GM19351 (cell line): Measurements from ENCODE around the gene ZNF579.
"Not testable (repeated sequence)": the region's sequence is repeated elsewhere in the genome, so short reads cannot be mapped to it uniquely, and the experiment has no call there.

ENCODE experiments used
- ATAC-seq: cut with Tn5 transposase; IDR thresholded peaks from one replicate; pipeline ENCODE4 v1.9.1; 2021; ENCODE audit warnings: mild to moderate bottlenecking, moderate library complexity; ENCODE audit not compliant: unreplicated experiment

Gene ZNF579

DNA sequence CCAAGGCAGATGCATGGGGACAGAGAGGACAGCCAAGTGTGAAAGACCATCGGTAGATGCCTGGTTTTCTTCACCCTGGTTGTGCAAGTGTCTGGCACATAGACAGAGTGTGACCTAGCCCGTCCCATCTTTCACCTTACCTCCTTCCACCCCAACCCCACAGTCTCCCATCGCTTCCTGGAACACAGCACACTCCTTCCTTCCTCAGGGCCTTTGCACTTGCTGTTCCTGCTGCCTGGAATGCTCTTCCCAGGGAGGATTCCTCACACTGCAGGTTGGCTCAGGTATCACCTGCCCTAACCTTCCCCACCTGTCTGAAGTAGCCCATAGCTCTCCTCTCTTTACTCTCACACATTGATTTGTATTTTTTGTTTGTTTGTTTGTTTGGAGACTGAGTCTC lies 15.7 kb upstream of the ZNF579 start:
- ATAC-seq = no peak

DNA sequence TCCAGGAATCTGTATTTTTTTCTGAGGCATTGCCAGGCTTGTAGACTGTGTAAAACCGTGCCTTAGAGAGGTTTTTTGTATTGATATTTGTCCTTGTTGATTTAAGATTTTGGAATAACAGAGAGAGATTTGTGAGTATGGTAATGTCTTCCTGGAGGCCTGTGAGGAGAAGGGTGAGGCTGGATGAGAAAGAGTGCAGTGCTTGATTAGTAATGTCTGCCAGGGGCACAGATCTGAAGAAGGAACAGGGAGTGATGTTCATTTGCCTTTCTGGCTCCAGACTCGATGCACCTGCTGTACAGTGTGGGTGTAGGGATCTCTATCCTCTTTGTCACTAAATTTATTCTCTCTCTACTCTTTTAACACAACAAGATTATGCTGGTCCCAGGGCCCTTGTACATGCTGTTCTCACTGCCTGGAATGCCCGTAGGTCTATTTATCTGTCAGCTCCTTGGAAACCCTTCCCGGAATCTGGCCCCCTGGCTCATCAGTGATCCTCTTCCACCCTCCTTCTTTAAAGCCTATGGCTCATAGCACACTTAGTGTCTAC lies 14.4 kb upstream of the ZNF579 start:
- no peak for ATAC-seq

DNA sequence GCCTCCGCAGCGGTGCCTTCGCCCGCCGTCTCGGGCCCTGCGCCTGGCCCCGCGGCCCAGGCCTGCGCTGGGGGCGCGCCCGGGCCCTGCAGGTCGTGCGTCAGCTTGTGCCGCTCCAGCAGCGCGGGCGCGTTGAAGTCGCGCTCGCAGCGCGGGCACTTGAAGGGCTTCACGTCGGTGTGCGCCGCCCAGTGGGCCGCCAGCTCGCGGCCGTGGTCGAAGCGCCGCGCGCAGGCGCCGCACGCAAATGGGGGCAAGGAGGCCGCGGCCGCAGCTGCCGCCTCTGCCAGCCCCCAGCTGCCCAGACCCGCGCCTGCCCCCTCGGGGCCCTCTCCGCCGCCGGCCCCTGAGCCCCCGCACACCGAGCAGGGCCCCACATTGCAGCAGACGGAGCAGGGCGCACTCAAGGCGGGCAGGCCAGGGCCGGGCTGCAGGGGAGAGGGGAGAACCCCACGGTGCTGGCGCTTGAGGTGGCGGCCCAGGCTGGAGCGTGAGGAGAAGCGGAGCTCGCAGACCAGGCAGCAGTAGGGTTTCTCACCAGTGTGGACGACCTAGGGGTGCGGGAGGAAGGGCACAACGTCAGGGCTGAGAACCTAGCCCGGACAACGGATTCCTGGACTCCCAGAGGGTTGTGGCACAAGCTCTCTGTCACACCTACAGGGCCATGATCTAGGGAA lies 12.6 kb upstream of the ZNF579 start:
- ATAC-seq = no peak

DNA sequence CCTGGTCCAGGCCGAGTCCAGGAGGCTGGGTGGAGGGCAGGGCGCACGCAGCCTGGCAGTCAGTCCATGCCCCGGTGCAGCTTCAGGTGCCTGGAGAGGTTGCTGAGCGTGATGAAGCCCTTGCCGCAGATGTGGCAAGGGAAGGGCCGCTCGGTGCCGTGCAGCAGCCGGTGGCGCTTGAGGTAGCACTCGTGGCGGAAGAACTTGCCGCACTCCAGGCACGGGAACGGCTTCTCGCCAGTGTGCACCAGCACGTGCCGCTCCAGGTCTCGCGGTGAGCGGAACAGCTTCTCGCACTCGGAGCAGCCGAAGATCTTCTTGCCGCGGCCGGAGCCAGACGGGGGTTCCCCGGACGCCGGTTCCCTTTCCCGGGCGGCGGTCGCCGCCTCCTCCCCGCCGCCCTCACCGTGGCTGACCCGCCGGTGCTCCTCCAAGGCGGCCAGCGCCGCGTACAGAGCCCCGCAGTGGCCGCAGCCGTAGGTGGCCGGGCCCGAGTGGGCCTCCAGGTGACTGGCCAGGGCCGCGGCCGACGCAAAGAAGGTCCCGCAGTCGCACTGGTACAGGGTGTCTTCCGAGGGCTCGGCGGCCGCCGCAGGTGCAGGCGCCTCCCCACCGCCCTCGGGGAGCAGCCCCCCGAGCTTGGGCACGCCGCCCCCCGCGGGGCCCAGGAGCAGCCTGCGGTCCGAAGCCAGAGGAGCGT lies 11.9 kb upstream of the ZNF579 start:
- ATAC-seq = no peak

DNA sequence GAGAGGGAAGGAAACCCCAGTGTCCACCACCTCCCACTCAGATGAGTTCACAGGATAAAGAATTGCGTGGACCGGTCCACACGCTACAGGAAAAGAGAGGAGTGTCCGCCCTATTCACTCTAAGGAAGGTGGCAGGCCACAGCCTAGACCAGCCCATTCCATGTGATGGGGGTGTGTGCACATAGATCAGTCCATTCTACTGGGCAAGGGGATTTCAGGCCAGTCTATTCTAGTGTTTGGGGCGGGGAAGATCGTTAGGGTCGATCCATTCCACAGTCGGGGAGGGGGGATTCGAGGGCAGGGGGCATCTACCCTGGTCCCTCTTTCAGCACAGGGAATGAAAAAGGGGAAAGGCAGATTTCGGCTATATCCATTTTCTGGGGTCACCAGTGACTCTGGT lies 10.9 kb upstream of the ZNF579 start:
- no peak for ATAC-seq

DNA sequence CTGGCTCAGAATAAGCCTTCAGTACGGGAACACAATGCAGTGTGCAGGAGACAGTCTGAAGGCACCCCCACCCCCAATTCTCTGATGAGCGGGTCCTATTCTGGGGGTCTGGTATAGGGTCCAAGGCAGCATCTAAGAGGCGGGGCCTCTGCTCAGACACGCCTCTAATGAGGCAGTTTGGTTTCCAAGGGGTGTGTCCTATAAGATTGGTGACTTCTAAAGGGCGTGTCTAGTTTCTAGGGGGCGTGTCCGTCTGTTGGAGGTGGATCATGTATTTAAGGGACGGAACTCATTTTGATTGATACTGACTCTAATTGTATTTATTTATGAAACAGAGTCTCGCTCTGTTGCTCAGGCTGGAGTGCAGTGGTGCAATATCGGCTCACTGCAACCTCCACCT lies 10.0 kb upstream of the ZNF579 start:
- no peak for ATAC-seq

DNA sequence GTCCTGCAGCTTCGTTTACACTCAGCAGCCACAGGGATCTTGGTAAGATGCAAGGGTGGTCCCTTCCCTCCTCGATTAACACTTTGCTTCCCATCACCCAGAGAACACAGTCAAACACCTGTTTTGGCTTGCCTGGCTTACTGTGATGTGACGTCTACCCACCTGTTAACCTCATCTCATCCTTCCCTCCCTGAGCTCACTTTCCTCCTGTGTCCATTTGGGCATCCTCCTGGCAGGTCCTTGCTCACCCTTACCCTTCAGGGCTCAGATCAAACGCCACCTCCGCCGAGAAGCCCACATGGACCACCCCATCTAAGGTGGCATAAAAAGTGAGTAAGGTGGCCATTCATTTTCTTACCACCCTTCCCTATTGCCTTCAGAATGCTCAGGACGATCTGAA lies 9.5 kb upstream of the ZNF579 start:
- no peak for ATAC-seq

DNA sequence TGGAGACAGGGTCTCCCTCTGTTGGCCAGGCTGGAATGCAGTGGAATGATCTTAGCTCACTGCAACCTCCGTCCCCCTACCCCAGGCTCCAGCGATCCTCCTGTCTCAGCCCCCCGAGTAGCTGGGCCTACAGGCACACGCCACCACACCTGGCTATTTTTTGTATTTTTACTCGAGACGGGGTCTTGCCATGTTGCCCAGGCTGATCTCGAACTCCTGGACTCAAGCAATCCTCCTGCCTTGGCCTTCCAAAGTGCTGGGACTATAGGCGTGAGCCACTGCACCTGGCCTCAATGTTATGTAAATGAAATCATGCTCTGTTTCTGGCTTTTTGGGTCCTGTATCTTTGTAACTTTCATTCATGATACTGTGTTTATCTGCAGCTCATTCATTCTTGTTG lies 8.1 kb upstream of the ZNF579 start:
- no peak for ATAC-seq

DNA sequence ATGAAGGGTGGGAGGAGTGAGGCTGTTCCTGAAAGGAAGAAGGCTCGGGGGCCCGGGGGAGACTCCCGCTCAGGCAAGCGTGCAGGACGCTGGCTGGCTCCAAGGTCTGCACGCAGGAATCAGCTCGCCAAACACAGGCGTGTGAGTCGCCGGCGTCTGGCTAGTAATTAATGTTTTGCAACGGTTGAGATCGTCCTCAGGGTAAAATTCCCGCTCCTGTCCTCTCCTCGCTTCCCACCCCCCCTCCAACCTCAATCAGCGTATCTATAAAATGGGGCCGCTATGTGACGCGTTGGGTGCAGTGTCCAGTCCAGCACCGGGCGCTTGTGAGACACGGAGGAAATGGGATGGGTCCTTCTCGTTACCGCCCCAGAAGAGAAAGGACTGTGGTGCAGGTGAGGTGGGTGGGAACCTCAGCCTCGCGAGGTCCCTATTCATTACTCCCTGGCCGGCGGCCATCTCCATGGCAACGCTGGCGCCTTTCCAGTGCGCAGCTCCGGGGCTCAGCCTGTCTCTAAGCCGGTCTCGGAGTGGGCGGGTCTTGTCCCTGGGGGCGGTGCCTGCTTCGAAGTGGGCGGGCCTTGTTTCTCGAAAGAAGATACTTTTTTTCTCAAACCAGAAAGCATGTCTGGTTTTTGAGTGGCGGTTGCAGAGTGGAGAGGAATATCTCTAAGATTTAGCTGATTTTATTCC lies 6.5 kb upstream of the ZNF579 start:
- peak; percentile 88 for ATAC-seq

DNA sequence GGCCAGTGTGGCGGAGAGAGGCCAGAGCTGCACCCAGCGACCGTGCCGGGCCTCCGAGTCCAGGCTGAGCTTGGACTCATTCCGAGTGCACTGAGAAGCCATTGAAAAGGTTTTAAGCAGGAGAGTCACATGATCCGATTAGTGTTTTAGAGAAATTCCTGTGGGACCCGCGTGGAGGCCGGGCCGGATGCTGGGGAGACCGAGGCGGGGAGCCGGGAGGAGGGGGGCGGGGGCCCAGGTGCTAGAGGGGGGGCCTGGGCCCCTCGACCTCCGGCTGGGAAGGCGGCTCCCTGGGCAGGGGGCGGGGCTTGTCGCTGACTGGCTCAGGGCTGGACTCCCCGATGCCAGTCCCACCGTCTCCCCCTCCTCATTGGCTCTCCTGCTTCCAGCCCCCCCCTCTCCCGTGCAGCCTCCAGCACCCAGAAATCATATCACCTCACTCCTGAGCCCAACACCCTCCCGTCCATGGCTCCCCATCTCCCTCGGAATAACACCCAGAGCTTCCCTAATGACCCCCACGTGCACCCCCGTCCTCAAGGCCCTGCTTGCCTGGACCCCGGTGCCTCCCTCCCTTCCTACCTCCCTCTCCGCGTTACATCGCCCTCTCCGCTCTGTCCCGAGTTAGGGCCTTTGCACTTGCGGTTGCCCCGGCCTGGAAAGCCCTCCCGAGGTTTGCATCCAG lies 5.2 kb upstream of the ZNF579 start:
- ATAC-seq = no peak

DNA sequence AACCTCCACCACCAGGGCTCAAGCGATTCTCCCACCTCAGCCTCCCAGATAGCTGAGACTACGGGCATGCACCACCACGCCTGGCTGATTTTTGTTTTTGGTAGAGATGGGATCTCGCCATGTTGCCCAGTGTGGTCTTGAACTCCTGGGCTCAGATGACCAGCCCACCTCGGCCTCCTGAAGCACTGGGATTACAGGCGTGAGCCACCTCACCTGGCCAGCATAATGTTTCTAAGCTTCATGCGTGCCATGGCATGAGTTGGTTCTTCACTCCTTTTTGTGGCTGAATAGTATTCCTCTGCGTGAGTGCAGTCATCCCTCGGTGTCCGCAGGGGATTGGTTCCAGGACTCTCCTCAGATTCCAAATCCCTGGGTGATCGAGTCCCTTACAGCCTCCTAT lies 4.2 kb upstream of the ZNF579 start:
- no peak for ATAC-seq

DNA sequence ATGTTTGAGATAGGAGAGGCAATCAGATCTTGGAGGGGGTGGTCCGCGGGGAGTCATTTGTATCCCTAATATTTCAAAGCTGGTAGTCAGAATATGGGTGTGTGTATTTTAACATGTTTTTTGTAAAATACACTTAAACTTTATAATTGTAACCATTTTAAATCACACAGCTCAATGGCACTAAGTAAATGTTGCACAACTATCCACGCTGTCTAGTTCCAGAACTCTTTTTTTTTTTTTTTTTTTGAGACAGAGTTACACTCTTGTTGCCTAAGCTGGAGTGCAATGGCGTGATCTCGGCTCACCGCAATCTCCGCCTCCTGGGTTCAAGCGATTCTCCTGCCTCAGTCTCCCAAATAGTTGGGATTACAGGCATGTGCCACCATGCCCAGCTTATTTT lies 3.2 kb upstream of the ZNF579 start:
- not testable (repeated sequence) for ATAC-seq

DNA sequence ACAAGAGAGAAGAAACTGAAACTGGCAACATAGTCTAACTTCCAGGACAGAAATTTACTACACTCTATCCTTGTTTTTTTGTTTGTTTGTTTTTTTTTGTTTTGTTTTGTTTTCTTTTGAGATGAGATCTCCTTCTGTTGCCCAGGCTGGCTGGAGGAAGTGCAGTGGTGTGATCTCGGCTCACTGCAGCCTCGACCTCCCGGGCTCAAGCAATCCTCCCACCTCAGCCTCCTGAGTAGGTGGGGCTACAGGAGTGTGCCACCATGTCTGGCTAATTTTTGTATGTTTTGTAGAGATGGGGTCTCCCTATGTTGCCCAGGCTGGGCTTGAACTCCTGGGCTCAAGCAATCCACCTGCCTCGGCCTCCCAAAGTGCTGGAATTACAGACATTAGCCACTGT lies 1.6 kb upstream of the ZNF579 start:
- not testable (repeated sequence) for ATAC-seq

DNA sequence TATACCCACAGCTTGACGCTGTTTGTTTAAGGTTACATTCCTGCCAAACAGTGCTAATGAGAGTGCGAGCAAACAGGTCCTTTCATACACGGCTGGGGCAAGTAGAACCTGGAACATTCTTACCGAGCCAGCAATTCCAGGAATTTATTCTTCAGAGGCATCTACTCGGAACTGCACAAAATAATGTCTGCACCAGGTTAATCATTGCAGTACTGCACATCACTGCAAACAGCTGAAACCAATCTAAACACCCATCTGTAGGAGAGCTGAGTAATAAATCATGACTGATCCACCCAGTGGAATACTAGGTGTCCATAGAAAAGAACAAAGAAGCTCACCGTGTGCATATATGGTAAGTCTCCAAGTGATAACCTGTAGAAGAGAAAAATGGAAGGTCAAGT lies 1.2 kb upstream of the ZNF579 start:
- no peak for ATAC-seq

DNA sequence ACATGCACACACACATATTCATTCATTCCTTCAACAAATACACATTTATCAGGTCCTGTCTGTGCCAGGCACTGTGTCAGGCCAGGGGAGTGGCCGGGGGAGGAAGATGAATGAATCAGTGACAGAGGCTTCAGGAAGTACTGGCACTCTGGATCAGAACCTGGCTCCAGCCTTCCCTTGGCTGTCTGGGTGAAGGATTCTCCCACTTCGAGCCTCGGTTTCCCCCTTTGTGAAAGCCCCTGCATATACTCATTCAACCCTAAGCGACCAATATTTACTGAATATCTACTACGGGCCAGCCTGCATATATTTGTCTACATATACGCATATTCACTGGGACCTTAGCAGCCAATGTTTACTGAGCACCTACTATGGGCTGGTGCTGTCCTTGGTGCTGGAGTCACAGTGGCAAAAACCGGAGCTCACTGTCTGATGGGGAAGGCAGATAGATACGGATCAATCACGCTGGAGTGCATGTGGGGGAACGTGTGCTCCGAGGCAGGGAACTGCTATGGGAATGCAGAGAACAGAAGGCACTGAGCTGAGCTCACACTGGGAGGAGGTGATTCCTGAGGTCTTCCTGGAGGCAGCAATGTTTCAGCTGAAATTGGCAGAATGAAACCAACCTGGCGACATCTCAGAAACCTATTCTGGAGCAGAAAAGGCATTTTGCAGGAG lies 636 bp upstream of the ZNF579 start:
- no peak for ATAC-seq

DNA sequence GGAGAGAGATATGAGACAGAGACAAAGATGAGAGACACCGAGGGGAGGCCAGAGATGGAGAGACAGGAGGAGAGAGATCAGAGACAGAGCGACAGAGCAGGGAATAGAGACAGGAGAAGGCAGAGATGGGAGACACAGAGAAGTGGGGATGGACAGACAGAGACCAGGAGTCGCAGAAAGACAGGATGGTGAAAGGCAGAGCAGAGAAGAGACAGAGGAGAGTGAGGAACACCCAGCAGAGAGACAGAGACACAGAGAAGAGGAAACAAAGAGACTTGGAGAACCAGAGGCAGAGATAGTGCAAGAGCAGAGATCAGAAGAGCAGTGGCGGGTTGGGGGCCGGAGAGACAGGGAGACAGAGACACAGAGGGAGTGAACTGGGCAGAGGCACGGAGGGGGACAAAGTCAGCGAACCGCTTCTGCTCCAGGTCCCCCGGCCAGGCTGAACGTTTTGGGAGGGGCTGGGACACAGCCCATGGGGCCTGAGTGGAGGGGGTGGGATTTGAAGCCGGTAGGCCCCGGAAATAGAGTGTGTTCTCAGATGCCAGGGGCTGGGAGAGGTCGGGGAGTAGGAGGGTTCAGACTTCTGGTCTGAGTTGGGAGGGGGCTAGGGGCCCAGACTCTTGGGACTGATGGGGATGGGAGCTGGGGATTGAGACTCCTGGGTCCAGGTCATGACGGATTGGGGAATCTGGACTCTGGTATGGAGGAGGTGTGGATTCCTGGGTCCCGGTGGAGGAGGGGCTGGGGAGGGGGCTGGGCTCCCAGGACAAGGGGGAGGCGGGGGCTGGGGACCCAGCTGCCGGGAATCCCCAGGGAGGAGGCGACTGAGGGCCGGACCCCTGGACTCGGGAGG lies 654 bp downstream of the ZNF579 start:
- no peak for ATAC-seq

DNA sequence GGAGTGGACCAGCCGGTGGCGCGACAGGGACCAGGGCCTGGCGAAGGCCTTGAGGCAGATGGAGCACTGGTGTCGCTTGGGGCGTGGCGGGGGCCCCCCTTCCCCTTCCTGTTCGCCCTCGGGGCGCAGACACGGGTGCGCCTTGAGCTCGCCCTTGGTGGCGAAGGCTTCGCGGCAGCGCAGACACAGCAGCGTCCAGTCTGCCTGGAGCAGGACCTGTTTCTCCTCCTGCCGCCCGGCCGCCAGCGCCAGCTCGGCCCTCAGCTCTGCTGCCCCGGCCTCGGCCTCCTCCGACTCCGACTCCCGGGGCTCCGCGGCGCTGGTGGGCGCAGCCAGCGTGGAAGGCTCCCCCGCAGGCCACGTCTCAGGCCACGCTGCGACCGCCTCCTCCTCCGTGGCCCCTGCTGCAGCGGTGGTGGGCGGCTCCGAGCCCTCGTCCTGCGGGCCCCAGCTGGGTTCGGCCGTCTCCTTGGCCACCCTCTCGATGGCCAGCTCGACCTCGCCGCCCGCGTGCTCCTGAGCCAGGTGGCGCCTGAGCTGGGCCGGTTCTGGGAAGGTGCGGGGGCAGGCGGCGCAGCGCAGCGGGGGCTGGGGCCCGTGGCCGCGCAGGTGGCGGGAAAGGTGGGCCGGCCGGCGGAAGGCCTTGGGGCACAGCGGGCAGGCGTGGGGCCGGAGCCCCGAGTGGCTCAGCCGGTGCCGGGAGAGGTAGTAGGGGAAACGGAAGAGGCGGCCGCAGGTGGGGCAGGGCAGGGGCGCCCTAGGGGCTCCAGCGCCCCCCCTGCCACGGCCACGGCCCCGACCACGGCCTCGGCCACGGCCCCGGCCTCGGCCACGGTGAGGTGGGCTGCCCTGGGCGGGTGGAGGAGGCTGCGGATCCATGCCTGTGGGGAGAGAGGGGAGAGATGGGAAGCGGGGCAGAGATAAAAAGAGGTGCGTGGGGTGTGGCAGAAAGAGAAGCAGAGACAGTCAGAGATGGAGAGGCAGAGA lies 1.6 kb downstream of the ZNF579 start:
- no peak for ATAC-seq

DNA sequence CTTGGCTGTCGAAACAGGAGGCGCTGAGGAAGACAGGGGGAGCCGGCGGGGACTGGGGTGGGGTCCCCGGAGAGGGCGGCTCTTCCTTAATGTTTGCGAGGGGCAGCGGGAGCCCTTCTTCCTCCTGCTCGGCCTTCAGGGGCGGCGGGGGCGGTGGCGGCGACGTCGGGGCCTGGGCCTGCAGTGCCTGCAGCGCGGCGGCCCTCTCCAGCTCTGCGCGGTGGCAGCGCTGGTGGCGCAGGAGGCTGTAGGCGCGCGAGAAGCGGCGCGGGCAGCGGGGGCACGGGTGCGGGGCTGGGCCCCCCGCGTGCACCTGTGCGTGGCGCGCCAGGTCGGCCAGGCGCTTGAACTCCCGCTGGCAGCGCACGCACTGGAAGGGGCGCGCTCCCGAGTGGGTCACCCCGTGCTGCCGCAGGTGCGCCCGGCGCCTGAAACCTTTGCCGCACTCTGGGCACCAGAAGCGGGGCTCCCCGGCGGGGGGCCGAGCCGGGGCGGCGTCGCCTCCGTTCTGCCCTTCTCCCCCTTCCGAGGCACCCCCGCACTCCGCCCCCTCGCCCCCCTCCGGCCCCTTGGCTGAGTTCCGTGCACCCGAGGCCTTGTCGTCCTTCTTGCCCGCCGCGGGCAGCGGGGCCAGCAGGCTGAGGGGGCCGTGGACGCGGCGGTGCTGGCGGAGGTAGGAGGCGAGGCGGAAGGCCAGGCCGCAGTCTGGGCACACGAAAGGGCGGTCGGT lies 2.5 kb downstream of the ZNF579 start:
- ATAC-seq = no peak
